ENCODE results near the gene TTBK1.

- TF ChIP-seq POLR2A (IDR thresholded peaks at IDR 0.05; ENCODE audit: extremely low read depth, insufficient read length) (no peak), MYC (IDR thresholded peaks at IDR 0.05; ENCODE audit: low read depth, low read length) (no peak)
Observed at GRCh38 chr6:43203029-43203717, 40.1 kb upstream of the TTBK1 start.
